Activated CD8-positive, alpha-beta memory T cell treated with anti-CD3 and anti-CD28 coated beads for 1 hour (primary cell): ENCODE data around the gene USP37.
"Not testable (repeated sequence)": the region's sequence is repeated elsewhere in the genome, so short reads cannot be mapped to it uniquely, and the experiment has no call there.

Source experiments
- DNase-seq, 2 donors: peaks; one replicate each; pipeline ENCODE4 v3.0.0-alpha.2; 2020; ENCODE audit warnings: low read depth in 1 of 2; ENCODE audit errors: extremely low read depth in 1 of 2

The USP37 gene

DNA sequence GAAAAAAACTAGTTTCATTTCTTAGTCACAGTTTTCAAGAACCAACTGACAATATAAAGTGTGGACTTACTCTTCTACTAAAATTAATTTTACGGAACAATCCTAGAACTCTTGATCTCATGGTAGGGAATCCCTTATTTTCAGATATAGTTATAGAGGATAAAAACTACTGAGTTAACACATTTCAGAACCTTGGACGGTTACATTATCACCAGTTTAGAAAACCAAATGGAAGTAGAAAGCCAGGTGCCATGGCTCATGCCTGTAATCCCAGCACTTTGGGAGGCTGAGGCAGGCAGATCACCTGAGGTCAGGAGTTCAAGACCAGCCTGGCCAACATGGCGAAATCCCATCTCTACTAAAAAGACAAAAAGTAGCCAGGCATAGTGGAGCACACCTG lies 13.9 kb downstream of the USP37 start:
- not testable (repeated sequence) for DNase-seq

DNA sequence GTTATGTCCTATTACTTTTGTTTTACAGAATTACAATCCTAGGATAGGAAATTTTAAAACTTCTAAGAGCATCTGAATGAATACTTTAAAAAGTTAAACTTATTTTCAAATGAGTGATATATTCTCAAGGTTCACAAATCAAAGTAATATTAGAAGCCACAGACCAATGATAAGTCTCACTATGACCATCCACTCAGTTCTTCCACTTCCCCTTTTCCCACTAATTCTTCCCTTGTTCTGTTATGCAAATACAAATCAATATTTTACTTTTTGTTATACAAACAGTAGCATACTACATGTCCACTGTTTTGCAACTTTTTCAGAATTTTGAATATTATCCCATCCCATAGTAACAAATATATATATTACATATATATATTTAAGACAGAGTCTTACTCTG lies 20.2 kb downstream of the USP37 start:
- DNase-seq, result no peak

DNA sequence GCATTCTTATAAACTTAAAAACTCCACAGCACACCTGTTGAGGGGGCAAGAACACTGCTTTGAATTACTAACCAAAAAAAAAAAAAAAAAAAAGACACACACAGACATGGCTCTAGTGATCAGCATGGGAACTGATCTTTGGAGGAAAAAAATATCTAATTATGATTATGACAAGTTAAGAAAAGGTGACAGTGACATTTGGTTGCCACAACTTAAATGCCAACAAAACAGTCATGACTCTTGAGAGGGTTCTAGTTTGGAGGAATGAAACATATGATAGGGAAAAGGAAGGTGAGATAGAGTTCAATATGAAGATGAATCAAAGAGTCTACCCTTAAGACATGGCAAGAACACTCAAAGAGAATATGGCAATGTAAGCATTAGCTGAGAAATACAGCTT lies 20.6 kb downstream of the USP37 start:
- DNase-seq, result no peak

DNA sequence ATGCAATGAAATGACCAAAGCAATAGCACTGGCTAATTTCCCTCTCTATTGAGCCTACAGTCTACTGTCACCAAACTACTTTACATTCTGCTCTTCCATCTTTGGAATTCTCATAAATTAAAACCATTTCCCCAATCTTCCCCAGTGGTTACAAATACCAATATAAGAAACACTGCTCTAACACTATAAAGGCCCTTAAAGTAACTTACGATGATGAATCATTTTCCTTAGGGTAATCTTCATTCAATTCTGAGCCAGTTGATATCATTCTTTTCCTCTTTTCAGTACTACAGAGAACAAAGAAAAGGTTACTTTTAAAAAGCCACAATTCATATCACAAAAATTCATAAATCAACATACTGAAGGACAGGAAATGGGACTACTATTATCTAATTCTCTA lies 22.1 kb downstream of the USP37 start:
- no peak for DNase-seq

DNA sequence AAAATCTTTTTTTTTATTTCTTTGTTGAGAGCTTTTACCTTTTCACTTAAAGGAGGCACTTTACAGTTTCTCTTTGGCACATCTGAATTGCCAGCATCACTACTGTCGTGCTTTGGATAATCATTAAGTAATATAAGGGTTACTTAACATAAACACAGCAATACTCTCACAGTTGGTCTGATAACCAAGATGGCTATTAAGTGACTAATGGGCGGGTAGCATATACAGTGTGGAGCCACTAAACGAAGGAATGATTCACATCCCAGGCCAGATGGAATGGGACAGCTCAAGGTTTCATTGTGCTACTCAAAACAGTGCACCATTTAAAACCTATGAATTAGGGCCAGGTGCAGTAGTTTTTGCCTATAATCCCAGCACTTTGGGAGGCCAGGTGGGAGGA lies 28.1 kb downstream of the USP37 start:
- no peak for DNase-seq

DNA sequence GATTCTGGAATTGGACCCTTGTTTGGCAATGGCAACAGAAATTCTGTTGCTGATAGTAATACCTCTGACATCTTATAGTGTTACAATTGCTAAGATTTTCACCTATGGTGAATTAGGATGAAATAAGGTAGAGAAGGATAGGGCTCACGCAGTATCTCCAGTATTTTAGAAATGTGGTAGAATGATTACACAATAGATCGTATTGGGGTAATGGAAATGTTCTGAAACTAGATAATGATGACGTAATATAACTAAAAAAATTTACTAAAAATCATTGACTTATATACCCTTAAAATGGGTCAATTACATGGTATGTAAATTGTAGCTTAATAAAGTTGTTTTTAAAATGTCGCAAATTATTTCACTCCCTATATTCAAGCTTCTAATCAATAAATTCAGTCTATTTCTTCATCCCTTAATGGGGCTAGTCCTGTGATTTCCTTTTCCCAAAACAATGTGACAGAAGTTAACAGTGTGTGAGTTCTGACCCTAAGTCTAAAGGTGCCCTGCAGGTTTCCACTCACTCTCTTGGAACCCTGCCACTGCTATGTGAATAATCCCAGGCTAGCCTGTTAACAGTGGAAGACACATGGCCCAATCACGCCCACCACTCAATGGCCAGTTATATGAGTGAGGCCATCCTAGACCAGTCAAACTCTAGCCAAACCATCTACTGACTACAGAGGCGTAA lies 31.2 kb downstream of the USP37 start:
- DNase-seq, result no peak

DNA sequence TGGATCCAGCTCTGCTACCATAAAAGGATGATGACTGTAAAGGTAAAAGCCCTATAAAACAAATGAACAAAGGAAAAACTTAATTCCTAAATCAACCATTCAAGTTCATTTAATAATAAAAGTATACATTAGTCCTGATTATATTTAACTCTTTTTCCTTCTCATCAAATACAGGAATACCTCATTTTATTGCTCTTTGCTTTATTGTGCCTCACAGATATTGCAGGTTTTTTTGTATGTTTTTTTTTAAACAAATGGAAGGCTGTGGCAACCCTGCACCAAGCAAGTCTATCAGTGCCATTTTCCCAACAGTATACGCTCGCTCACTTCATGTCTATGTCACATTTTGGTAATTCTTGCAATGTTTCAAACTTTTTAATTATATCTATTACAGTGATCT lies 38.2 kb downstream of the USP37 start:
- DNase-seq, result no peak

DNA sequence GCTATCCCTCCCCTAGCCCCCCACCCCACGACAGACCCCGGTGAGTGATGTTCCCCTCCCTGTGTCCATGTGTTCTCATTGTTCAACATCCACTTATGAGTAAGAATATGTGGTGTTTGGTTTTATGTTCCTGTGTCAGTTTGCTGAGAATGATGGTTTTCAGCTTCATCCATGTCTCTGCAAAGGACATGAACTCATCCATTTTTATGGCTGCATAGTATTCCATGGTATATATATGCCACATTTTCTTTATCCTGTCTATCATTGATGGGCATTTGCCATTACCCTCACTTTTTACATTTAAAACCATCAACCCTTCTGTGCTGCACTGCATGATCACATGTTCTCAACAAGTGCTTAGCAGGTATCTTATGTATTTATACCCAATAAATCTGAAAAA lies 39.7 kb downstream of the USP37 start:
- DNase-seq, result not testable (repeated sequence)

DNA sequence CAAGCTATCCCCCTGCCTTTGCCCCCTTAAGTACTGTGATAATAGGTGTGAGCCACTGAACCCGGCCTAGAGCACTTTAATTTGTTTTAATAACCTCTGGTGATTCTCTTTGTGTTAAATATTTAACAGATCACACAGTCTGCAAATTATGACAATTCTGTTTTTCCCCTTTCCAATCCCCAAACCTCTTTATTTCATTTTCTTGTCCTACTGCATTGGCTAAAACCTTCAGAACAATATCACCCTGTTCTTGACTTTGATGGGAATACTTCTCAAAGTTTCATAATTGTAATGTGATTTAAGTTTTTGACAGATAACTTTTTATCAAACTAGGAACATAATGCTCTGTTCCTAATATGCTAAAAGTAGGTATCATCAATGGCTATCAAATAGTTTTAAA lies 44.5 kb downstream of the USP37 start:
- DNase-seq, result no peak

DNA sequence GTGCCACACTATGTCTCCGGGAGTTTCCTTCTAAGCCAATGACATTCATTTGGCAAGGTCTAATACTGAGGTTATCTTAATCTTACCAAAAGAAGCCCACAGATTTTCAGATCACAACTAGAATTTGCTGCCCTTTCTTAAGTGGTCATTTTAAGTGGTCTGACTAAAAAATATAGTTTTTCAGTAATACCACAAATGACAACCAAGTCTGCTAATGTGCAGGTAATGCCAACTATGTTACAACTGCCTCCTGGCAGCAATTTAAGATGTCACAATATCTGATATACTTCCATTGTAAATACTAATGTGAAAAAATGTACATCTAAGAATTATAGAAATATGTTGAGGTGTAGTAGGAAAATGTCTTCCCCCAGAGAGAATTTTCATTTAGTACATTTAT lies 49.3 kb downstream of the USP37 start:
- DNase-seq, result no peak

DNA sequence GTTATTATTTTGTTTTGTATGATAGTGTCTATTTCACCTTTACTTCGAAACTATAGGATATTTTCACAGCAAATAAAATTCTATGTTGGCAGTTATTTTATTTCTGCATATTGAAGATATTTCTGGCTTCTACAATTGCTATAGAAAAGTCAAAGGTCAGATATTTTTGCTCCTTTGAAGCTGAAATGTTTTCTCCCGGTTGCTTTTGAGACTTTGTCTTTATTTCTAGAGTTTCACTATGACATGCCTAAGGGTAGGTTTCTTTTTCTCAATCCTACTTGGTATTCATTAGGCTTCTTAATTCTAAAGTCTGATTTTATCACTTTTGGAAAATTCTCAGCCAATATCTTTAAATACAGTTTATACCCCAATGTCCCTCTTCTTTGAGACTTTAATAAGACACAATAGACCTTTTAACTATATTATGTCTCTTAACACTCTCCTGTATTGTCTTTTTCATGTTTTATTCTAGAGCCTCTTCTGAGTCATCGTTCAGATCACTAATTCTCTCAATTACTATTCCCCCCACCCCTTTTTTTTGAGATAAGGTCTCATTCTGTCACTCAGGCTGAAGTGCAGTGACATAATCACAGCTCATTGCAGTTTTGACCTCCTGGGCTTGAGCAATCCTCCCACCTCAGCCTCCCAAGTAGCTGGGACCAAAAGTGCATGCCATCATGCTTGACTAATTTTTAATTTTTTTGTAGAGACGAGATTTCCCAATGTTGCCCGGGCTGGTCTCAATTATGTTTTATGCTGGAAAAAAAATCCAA lies 50.5 kb downstream of the USP37 start:
- no peak for DNase-seq

DNA sequence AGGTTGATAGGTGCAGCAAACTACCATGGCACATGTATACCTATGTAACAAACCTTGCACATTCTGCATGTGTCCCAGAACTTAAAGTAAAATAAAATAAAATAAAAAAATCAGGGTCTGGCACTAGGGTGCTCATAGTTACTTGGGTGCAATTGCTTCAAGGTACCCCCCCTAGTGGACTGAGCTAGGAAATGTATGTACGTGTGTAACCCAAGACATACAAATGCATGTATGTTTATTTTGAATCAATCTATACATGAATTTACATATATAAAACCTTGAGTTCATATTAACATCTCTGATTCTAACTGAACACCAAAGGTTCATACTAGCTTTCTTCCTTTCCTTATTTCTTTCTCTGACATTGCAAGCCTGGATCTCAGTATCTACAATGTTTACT lies 51.5 kb downstream of the USP37 start:
- DNase-seq, result no peak

DNA sequence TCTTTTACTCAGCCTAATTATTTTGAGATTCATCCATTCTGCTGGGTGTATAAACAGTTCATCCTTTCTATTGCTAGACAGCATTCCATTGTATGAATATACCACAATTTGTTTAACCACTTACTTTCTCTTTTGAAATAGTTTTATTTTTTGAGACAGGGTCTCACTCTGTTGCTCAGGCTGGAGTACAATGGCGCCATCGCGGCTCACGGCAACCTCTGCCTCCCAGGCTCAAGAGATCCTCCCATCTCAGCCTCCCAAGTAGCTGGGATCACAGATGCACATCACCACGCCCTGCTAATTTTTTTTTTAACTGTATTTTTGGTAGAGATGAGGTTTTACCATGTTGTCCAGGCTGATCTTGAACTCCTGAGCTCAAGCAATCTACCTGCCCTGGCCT lies 54.5 kb downstream of the USP37 start:
- no peak for DNase-seq

DNA sequence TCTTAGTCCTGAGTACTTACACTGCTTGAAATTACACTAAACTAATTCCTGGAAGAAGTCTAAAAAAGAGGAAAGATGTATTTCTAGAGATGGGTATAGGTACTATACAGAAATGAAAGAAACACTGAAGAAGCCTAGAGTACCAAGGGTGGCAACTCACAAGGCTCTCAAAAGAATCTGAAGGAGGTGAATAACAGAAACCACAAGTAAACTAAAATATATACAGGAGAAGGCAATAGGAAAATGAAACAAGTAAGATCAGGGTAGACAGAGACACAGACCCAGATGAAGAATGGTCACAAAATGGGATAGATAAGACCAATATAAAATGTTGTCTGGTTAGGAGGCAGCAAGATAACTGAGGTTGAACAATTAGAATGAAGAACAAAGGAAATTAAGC lies 59.9 kb downstream of the USP37 start:
- DNase-seq, result no peak

DNA sequence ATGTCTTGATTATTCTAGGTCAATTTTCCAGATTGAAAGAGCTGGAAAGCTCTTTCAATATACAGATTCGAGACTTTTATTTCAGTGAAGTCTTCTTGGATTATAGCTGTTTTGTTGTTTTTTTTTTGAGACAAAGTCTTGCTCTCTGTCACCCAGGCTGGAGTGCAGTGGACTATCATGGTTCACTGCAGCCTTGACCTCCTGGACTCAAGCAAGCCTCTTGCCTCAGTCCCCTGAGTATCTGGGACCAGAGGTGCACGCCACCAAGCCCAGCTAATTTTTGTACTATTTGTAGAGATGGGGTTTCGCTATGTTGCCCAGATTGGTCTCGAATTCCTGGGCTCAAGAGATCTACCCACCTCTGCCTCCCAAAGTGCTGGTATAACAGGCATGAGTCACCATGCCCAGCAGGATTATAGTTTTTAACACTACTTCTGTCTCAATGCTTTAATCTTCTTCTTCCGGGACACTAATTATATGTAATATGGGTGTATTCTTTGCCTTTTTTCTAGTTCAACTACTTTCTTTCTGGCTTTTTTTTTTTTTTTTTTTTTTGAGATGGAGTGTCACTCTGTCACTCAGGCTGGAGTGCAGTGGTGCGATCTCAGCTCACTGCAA lies 62.3 kb downstream of the USP37 start:
- DNase-seq, result no peak

DNA sequence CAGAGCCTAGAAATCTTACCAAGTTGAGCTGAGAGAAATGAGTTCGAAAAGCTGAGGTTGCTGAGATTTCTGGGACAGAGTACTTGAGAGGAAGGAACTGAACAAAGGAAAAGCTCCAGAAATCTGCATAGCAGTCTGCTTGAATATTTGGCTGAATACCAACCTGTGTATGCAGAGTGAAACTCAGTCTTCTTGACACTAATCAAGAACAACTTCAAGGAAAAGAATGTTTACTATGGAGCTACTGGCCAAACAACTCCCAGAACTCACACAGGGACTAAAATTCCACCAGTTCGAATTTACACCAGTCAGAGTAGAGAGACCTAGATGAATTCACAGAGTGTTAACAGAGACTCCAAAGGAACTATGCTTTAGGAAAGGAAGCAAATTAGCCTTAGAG lies 66.5 kb downstream of the USP37 start:
- no peak for DNase-seq

DNA sequence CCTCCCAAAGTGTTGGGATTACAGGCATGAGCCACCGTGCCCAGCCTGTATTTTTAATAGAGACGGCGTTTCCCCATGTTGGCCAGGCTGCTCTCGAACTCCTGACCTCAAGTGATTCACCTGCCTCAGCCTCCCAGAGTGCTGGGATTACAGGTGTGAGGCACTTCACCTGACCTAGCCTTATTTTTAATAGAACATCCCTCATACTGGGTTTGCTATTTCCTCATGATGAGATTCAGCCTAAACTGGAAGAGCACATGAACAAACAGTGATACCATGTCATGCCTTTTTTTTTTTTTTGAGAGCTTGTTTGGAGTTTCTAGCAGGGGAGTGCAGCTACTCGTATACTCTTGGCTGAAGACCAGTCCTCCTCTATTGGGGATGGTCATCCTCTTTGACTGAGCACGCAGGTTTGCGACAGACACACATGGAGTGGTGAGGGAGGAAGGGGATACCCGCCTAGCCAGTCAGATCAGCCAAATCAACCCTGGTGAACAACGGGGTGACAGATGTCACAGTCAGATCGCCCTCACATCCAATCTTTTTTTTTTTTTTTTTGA lies 67.6 kb downstream of the USP37 start:
- no peak for DNase-seq

DNA sequence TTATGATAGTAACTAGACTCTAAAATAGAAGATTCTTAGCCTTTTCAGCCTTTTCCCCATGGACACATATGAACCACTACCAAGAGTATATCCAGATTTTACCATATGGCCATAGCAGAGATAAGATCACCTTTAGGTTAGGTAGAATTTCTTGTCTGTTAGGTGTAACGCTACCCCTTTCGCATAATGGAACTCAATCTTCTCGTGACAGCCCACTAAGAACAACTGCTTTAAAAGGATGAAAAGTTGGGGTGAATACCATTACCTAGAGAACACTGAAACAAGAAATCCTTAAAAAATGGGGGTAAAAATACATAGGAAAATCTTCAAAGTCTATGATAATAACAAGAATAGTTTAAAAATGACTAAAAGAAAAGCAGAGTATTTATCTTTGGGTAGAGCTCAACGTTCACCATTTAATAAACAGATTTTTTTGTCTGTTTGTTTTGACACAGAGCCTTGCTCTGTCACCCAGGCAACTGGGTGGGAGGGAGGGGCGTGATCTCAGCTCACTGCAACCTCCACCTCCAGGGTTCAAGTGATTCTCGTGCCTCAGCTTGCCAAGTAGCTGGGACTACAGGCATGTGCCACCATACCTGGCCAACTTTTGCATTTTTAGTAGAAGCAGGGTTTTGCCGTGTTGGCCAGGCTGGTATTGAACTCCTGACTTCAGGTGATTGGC lies 82.0 kb downstream of the USP37 start:
- DNase-seq, result no peak

DNA sequence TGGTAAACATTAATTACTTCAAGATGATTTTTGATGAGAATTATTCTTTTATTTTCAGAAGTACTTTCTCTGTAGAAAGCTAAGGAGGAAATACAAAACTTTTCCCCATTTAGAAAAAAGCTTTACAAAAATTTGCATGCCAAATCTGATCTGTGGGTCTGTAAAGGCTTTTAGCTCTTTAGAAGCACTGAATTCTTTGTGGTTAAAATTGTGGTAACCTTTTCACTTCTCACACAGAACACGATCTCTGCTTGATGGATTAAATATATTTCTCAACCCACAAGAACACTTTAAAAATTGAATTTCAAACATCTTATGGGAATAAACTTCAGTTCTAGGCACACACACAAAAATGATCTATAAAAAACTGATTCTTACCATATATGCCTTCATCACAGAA lies 85.5 kb downstream of the USP37 start:
- DNase-seq, result no peak

DNA sequence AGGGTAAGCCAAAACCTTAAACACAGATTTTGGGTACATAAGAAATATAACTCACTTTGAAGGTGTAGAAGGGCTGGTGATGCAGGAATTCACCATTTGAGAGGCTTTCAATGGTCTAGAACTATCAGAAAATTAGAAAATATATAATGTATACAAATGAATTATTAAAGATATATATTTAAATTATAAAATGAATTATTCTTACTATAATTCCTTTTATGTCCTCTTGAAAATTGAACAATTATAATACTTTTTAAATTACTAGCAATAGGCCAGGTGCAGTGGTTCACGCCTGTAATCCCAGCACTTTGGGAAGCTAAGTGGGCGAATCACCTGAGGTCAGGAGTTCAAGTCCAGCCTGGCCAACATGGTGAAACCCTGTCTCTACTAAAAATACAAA lies 88.6 kb downstream of the USP37 start:
- no peak for DNase-seq

DNA sequence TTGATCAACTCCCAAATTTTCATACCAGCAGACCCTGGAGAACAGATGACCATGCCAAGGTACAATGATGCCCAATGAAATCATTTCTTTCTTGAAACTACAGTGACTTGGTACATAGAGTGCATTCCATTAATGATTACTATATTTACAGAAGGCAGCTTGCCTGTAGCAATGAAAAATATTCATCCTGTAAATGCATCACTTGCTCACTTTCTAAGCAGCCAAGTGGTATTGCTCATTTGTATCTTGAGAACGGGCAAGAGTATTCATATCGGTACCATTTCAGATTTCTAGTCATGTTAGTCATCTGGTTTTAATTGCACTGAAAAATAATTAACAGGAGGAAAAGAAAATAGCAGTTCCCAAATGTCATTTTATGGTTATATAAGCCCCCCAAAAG lies 89.6 kb downstream of the USP37 start:
- DNase-seq, result no peak
